Fibroblast of the conjunctiva (primary cell): Measurements from ENCODE around the gene GSTT2B.
"Not testable (repeated sequence)": the region's sequence is repeated elsewhere in the genome, so short reads cannot be mapped to it uniquely, and the experiment has no call there.

ENCODE experiments used
- DNase-seq: peaks from one replicate; pipeline ENCODE4 v3.0.0-alpha.2; 2010; ENCODE audit warnings: low read depth

Gene GSTT2B, protein sequence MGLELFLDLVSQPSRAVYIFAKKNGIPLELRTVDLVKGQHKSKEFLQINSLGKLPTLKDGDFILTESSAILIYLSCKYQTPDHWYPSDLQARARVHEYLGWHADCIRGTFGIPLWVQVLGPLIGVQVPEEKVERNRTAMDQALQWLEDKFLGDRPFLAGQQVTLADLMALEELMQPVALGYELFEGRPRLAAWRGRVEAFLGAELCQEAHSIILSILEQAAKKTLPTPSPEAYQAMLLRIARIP

DNA sequence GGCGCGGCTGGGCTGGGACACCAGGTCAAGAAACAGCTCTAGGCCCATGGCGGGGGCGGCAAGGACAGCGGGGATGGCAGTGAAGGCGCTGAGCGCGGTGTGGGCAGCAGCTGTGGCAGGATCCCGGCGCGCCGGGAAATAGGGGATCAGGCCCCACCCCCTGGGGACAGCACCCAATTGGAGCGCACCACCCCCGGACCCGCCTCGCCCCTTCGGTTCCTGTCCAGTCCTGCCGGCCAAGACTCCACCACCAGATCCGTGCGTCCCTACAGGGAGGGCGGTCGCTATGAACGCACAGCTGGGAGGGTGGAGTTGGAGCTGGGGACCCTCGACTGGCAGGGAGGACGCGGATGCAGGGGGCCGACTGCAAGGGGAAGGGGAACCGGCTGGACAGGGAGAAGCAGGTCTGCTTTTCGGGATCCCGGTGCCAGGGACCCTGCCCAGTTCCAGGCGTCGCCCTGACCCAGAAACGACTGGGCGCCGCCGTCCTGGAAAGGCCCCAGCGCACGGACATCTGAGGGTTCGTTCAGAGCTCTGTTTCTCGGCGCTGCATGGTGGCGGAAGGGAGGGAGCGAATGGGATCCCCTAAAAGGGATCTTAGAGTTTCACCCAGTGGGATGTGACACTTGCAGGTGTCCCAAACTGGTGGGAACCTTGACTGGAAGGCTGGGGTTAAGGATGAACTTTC lies at the start of gene GSTT2B:
GSTT2B (minus strand) TSS at position 112 of the 688 bp plus-strand sequence; CDS start at position 48, 64 bp downstream.
- DNase-seq: not testable (repeated sequence)

DNA sequence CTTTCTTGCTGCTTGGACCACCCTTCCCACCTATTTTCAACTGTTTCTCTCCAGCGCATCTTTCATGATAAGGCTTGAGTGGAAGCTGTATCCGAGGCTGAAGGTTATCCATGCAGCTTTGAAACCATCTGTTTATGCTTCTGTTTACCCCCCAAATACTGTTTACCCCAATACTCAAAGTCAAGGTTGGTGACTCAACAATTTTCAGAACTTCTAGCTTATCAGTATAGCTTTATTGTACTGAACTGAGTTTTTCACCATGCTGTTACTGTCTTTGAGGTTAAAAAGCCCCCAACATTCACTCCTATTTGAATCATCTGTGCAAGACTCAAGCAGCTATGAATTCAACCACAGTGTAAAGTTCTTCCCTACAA lies 49.0 kb upstream of the GSTT2B start:
- DNase-seq: no peak

DNA sequence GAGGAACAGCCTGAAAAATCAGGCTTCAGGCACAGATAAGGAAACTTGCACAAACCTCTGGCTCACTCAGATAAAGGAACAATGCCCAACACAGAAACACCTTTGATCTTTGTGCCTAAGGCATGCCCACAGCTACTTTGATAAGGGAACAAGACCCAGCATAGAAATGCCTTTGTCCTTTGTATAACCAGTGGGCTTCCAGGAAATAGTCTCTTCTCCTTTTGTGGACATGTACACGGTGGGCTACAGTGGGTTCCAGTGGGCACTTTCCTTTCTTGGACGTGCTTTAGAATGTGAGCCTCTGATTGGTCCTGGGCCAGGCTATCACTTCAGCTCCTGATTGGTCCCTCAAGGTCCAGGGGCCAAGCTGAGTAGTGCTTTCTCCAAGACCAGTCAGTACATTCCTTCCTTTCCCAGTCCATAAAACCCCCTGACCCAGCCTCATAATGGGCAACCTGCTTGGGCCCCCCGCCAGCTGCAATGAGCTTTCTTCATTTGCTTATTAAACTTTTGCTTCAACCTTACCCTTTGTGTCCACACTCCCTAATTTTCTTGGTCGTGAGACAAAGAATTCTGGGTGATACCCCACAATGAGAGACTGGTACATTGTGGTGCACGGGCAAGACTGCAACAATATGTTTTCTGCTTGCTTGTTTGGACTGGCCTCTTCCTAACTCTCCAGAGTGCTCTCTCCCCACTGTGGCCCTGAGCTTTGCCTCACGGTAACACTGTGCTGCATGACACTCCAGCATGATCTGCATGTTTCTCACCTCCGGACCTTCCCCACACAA lies 48.4 kb upstream of the GSTT2B start:
- DNase-seq: no peak

DNA sequence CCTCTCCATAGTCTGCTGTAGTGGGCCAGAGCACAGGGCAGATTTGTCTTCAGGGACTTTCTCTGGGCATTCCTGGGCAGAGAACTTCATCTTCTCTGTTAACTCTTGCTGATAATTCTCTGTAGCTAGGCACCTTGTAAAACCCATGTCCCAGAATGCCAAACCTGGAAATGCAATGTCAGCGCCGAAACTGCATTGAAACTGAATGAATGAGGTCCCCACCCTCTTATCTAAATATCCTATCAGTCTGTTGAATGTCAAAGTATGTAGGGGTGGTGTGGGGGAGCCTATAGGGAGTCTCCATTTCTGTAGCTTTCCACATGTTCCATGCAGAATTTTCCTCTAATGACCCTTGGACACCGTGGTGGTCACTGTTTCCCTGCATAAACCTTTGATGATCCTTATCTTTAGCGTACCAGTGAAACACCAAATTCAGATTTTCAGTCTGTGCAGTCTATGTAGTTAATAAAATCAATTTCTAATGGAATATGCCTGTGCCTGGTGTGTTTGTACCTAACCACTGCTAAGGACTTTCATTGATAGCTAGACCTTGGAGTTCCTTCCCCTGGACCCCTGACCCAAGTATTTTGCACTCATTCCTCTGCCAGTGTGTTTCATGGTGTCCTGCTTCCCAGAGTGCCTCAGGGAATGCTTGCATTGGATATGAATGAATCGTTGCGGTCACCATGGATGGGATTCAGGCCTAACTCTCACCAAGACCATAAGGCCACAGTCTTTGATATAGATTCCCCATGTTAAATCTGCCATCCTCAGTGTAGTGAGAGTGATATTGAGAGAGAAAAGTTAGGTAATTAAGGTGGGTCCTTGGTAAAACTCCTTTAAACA lies 47.6 kb upstream of the GSTT2B start:
- DNase-seq: no peak

DNA sequence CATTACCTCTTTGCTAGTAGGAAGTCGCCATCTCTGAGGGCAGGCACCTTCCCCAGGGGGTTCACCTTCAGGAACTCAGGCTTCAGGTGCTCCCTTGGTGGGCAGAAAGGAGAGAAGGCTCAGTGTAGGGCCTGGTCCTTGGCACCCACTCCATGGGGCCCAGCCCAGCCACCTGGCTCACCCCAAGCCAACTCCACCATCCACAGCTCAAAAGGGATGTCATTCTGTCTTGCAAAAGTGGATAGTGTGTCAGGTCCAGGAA lies 47.0 kb upstream of the GSTT2B start:
- DNase-seq: no peak

- no peak for DNase-seq
These were observed 46.4 kb upstream of the GSTT2B start for GRCh38 chr22:24007253-24008021.

DNA sequence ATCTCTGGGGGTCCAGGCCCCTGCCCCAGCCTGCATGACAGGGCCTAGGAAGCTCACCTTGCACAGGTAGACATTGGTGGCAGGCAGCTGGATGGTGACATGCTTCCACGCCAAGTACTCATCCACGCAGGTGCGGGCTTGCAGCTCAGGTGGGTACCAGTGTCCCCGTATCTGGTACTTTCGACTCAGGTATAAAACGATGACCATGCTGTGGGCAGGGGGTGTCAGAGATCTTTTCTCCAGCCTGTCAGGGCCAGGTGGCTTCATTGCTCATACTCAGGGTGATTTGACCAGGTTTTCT lies 45.9 kb upstream of the GSTT2B start:
- no peak for DNase-seq

DNA sequence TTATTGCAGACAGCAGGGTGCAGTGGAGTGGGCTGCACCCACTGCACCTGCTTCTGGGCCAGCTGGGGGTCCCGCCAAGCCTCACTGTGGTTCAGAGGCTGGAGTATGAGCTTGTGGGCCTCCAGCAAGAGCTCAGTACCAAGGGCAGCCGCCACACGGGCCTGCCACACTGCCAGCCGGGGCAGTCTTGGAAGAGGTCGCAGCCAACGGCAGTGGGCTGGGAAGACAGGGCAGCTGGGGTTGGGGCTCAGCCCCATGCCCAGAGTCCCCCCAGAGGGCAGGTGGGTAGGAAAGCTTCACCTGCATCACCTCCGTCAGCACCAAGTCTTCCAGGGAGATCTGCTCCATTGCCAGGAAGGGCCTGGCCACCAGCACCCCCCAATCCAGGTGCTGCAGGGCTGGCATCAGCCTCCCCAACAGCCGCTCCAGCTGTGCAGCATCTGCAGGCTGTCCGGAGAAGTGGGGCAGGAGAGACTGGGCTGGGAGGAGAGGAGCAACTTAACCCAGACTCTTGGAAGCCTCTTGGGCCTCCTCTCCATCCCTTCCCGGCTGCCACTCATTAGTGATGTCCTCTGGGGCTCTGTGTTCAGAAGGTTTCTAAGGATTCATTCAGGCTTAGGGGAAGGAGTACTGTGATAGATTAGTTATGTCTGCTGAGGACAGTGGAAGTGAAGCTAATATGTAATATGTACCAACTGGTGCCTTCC lies 45.4 kb upstream of the GSTT2B start:
- no peak for DNase-seq

GRCh38 chr22:24005201-24005600 lies 44.2 kb upstream of the GSTT2B start, which contains the start of gene GSTT4:
Gene GSTT4, minus strand, starts transcription at chr22:24005453. Its CDS starts 97 bp downstream, at chr22:24005356.
- DNase-seq: no peak

GRCh38 chr22:24003887-24004286 lies 42.9 kb upstream of the GSTT2B start:
- no peak for DNase-seq

DNA sequence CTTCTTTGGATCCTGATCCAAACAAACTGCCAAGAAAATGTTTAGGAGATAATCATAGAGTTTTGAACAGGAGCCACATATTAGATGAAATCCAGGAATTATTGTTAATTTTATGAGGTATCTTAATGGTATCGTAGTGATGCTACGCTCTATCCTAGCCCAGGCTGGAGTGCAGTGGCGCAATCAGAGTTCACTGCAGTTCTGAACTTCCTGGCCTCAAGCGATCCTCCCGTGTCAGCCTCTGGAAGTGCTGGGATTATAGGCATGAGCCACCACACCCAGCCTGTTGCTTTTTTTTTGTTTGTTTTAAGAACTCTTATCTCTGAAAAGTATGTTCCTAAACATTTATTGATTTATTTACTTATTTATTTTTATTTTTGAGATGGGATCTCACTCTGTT lies 41.9 kb upstream of the GSTT2B start:
- DNase-seq: no peak

GRCh38 chr22:24002272-24002671 lies 41.3 kb upstream of the GSTT2B start:
- no peak for DNase-seq

DNA sequence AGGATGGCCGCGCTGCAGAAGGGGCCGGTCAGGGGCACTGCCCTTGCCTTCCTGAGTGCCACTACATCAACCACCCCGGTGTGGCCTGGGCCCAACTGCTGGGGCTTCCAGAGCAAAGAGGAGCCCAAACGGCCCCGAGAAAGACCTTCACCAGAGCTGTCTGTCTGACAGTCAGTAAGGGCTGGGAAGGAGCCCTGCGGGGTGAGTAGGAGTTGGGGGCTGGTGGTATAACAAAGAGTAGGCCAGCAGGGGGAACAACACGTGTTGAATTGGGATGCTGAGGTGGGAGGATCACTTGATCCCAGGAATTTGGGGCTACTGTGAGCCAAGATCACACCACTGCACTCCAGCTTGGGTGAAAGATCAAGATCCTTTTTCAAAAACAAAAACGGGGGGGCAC lies 40.3 kb upstream of the GSTT2B start:
- no peak for DNase-seq

DNA sequence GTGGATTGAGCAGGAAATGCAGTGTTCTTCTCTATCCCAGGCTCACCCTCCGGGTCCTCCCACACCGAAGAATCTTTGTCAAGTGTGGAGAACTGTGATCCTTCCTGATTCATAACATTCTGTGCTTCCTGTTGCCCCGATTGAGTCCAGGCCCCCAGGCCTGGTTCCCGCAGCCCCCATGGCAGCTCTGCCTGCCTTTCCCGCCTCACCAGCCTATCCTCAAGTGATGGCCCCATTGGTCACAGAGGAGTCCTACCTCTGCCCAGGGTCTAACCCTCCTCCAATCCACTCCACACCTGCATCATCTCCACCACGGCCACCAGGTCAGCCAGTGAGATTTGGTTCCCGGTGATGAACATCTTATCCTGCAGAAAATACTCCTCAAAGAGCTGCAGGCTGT lies 38.8 kb upstream of the GSTT2B start:
- DNase-seq: not testable (repeated sequence)

DNA sequence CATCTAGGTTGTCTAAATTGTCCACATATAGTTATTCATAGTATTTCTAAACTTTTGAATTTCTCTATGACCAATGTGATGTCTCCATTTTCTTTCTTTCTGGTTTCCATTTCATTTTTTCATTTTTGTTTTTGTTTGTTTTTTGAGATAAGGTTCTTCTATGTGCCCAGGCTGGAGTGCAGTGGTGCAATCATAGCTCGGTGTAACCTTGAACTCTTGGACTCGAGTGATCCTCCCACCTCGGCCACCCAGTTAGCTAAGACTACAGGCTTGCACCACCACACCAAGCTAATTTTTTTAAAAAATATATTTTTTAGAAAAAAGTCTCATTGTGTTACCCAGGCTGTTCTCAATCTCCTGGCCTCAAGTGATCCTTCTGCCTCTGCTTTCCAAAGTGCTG lies 36.1 kb upstream of the GSTT2B start:
- no peak for DNase-seq

DNA sequence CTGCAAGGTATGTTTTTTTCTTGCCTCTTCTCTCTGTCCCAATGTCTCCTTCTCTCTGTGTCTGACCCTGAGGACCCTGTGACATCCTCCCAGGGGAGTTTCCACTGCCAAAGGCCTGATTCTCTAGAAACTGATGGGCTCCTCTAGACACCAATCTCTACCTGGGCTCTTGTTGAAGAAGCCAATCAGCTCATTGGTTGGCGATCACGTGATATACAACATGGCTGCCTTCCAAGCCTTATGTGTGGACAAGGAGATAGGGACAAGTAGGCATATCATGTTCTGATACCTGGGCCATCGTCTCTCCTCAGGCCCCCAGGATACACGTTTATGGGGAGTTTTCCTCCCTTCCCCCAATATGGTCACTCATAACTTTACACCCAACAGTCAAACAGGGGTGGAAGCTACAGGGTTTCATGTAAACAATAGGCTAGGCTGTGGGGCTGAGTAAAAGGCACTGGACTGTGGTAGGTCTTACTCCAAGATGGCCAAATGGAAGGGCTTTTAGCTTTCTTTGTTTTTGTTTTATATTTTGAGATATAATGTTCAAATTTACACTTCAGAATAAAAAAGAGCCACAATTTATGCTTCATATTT lies 32.7 kb upstream of the GSTT2B start:
- DNase-seq: not testable (repeated sequence)

DNA sequence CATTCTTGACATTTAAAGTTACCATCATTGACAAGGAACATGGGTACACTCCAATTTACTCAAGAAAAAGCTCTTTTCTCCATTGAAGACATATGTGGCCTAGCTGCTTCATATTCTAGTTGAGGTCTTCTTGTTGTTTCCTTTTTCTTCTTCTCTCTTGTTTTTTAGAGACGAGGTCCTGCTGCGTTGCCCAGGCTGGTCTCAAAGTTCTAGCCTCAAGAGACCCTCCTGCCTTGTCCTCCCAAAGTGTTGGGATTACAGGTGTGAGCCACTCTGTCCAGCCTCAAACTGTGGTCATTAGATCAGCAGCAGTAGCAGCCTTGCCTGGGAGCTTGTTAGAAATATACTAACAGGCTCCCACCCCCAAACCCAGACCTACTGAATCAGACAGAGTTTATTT lies 32.1 kb upstream of the GSTT2B start:
- not testable (repeated sequence) for DNase-seq

DNA sequence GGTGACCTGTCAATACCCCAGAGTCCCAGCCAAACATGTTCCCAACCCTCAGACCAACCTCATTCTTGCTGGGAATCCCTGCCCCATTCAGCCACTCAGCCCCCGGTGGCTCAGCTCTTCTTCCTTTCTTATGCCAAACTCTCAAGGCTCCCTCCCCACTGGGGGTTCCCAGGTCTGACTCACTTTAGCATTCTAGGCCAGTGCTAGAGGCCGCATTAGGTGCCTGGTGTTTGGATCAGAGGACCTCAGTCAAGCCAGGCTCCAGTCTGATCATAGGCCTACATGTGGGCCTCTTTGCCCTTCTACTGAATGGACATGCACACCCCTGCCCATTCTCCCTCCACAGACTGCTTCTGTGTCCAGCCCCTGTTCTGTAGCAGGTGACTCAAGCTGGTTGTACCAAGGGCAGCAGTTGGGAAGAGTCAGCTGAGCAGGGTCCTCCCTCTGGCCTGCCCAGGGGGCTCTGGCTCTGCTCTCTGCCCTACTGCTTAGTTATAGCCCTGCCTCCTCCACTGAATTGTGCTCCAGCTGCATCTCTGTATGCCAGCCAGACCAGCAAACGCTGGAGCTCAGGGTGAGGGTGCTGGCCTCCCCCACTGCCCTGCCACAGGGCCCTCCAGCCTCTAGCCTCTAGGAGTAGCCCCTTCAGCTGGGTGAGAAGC lies 28.7 kb upstream of the GSTT2B start:
- not testable (repeated sequence) for DNase-seq

DNA sequence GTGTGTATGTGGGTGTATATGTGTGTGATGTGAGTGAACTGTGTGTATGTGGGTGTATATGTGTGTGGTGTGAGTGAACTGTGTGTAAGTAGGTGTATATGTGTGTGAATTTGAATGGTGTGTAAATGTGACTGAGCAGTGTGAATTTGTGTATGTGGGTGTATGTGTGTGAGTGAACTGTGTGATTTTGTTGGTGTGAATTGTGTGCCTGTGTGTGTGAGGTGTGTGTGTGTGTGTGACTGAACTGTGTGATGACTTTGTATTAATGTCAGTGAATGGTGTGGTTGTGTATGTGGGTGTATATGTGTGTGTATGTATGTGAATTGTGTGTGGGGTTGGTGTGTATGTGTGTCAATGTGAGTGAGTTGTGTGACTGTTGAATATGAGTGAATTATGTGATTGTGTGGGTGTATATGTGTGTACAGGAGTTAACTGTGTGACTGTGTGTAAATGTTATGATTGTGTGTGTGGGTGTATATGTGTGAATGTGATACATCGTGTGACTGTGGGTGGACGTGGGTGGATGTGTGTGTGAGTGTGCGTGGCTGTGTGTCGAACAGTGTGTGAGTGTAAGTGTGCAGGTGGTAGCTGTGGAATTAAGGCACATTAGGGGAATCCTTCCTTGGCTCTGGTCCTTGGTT lies 25.7 kb upstream of the GSTT2B start:
- DNase-seq: not testable (repeated sequence)

GRCh38 chr22:23986089-23986488 lies 25.1 kb upstream of the GSTT2B start:
- not testable (repeated sequence) for DNase-seq
